A673 (cell line): Measurements from ENCODE around the gene FKRP. TPM values are rescaled to one million over a fixed set of nuclear protein-coding genes. Genes with fewer than 3 reads are reported as not detected.

Experiments used
- BruUV-seq: library from RNA; stranded (reverse); fragments of 400-500 nt; replicated peaks from 2 replicates; lab custom pipeline; 2021; lab: Mats Ljungman, UMichigan
- CTCF ChIA-PET: fragments of 300-600 bp; sonication (Branson Sonifier 250); formaldehyde crosslinking; loops from one replicate; lab custom pipeline; 2022; ENCODE audit warnings: antibody characterized with exemption; lab: Charles Lee
- POLR2A ChIA-PET: fragments of 300-600 bp; sonication (Branson Sonifier 250); formaldehyde crosslinking; loops from one replicate; lab custom pipeline; 2022; ENCODE audit warnings: antibody characterized with exemption; ENCODE audit not compliant: low non-redundant PET; lab: Charles Lee
- DNase-seq: peaks from one replicate; pipeline ENCODE4 v3.0.0-alpha.2; 2015; ENCODE audit warnings: low spot score
- H3K27ac ChIP-seq: fragments of 200-600 bp; sonication (generic); 2 replicates; pipeline ENCODE4 v1.5.1; 2016; ENCODE audit warnings: mixed run types, low read depth, mild to moderate bottlenecking, mixed read lengths, antibody characterized with exemption, low read length; ENCODE audit not compliant: poor library complexity, severe bottlenecking
- H3K27me3 ChIP-seq: fragments of 200-600 bp; sonication (generic); replicated peaks from 2 replicates; pipeline ENCODE4 v1.6.1; 2017; ENCODE audit warnings: mixed run types, low read depth, mild to moderate bottlenecking, mixed read lengths, antibody characterized with exemption, low read length; ENCODE audit not compliant: insufficient read depth, poor library complexity
- H3K36me3 ChIP-seq: fragments of 200-600 bp; sonication (generic); 2 replicates; pipeline ENCODE4 v1.6.1; 2016; ENCODE audit warnings: mixed run types, mild to moderate bottlenecking, mixed read lengths, antibody characterized with exemption, low read length; ENCODE audit not compliant: insufficient read depth, poor library complexity, severe bottlenecking
- H3K4me1 ChIP-seq: fragments of 200-600 bp; sonication (generic); 2 replicates; pipeline ENCODE4 v1.6.1; 2017; ENCODE audit warnings: mixed run types, mild to moderate bottlenecking, mixed read lengths, antibody characterized with exemption, low read length; ENCODE audit not compliant: insufficient read depth, poor library complexity, severe bottlenecking
- H3K4me3 ChIP-seq: fragments of 200-600 bp; sonication (generic); 2 replicates; pipeline ENCODE4 v1.5.1; 2016; ENCODE audit warnings: low read depth, mixed run types, mild to moderate bottlenecking, mixed read lengths, low read length; ENCODE audit not compliant: poor library complexity, severe bottlenecking
- H3K9me3 ChIP-seq: fragments of 200-600 bp; sonication (generic); 2 replicates; pipeline ENCODE4 v1.6.1; 2016; ENCODE audit warnings: mixed run types, low read depth, mild to moderate bottlenecking, mixed read lengths, antibody characterized with exemption, low read length; ENCODE audit not compliant: poor library complexity, severe bottlenecking
- CTCF ChIP-seq: fragments of 300-800, 200-600 bp; sonication (generic); conservative IDR thresholded peaks from 2 replicates; pipeline ENCODE4 v1.5.1; 2017; ENCODE audit warnings: low read depth, mild to moderate bottlenecking, antibody characterized with exemption, low read length, moderate library complexity, mixed read lengths
- EZH2 ChIP-seq: fragments of 200-600 bp; sonication (generic); IDR thresholded peaks from 2 replicates; pipeline ENCODE4 v1.6.1; 2017; ENCODE audit warnings: borderline replicate concordance, low read depth, mild to moderate bottlenecking, mixed read lengths, antibody characterized with exemption, low read length; ENCODE audit not compliant: poor library complexity, severe bottlenecking
- intact Hi-C: fragments of 100-400 bp; cut with micrococcal nuclease; formaldehyde crosslinking; loops from one replicate; pipeline ENCODE4 v1.10.0; 2022; ENCODE audit not compliant: unreplicated experiment
- total RNA-seq: library from RNA; stranded (reverse); gene quantifications from 2 replicates; pipeline ENCODE4 v1.2.3, GENCODE V29; 2021

FKRP gene
- total RNA-seq, 1 experiment from 2014 or later = 23.6 TPM

DNA sequence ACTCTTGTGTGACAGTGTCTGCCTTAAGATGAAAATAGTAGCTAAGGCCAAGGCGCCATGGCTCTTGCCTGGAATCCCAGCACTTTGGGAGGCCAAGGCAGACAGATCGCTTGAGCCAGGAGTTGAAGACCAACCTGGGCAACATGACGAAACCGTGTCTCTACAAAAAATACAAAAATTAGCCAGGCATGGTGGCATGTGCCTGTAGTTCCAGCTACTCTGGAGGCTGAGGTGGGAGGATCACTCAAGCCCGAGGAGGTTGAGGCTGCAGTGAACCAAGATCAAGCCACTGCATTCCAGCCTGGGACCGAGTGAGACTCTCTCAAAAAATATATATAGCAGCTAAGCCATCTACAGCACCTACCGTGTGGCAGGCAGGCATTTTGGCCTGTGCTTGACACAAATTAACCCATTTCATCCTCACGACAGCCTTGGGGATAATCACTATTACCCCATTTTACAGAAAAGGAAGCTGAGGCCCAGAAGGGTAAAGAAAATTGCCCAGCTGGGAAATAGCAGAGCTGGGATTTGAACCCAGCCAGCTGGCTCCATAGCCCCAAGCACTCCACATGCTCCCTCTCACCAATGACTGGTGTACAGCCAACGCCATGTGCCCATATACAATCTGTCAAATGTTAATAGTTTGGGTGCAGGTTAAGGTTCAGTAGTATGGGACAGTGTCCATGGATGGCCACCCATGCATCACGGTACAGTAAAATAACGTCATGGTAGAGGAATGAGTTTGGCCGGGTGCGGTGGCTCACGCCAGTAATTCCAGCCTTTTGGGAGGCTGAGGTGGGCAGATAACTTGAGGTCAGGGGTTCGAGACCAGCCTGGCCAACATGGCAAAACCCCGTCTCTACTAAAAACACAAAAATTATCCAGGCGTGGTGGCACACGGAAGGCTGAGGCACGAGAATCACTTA lies 39.5 kb downstream of the FKRP start:
- ChIA-PET CTCF (interaction anchor here (0.5 to 0.7 kb wide), 2 partner anchors 19 to 36 kb away, joined by 3 to 8 read pairs; no protein-coding TSS in a partner anchor), POLR2A (interaction anchor here (0.6 kb wide), 1 partner anchor 459 kb away, joined by 3 read pairs; no protein-coding TSS in a partner anchor)
- Histone ChIP-seq H3K4me3 (peak overlapping the region; percentile 99), H3K9me3 (no peaks in the 10 kb centered on the region), H3K4me1 (peaks cover 24% of the 10 kb centered on the region), H3K27ac (peak overlapping the region; percentile 92), H3K27me3 (no peaks in the 10 kb centered on the region), H3K36me3 (peaks cover 49% of the 10 kb centered on the region)
- intact Hi-C loops = loop anchor here (5.0 to 10.0 kb wide), 3 partner anchors 67 to 347 kb away; partner anchors contain the start of genes AP2S1, SAE1 and ZC3H4
- BruUV-seq = no TSS peak
- no peak for TF ChIP-seq CTCF
- no peak for TF ChIP-seq EZH2
- no peak for DNase-seq

DNA sequence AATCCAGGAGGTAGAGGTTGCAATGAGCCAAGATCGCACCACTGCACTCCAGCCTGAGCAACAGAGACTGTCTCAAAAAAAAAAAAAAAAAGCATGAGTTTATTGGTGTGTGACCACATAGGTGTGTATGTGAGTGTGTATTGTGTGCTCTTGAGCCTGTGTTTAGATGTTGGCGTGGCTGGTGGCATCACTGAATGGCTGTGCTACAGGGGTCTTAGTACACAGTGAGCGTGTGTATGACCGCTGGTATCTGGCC lies 40.1 kb downstream of the FKRP start:
- no peaks in the 10 kb centered on the region for H3K9me3 ChIP-seq
- H3K4me3 ChIP-seq = peak overlapping the region; percentile 99
- no peak for DNase-seq
- peaks cover 43% of the 10 kb centered on the region for H3K36me3 ChIP-seq
- no TSS peak for BruUV-seq
- no peaks in the 10 kb centered on the region for H3K27me3 ChIP-seq
- no peak for TF ChIP-seq EZH2
- TF ChIP-seq CTCF = no peak
- H3K27ac ChIP-seq = peak overlapping the region; percentile 92
- peaks cover 24% of the 10 kb centered on the region for H3K4me1 ChIP-seq
- intact Hi-C loops = loop anchor here (5.0 to 10.0 kb wide), 3 partner anchors 66 to 346 kb away; partner anchors contain the start of genes AP2S1, SAE1 and ZC3H4
- CTCF ChIA-PET = interaction anchor here (0.5 kb wide), 1 partner anchor 37 kb away, joined by 8 read pairs; no protein-coding TSS in a partner anchor
- POLR2A ChIA-PET = interaction anchor here (0.7 kb wide), 1 partner anchor 30 kb away, joined by 10 read pairs; no protein-coding TSS in a partner anchor

- BruUV-seq = no TSS peak
- CTCF ChIA-PET = interaction anchor here (0.5 to 0.6 kb wide), 2 partner anchors 37 to 49 kb away, joined by 3 to 8 read pairs; no protein-coding TSS in a partner anchor
- Histone ChIP-seq H3K27me3 (no peaks in the 10 kb centered on the region), H3K9me3 (no peaks in the 10 kb centered on the region), H3K4me3 (peak overlapping the region; percentile 99), H3K4me1 (peaks cover 24% of the 10 kb centered on the region), H3K27ac (peak overlapping the region; percentile 92), H3K36me3 (peaks cover 38% of the 10 kb centered on the region)
- intact Hi-C loops = loop anchor here (5.0 to 10.0 kb wide), 3 partner anchors 66 to 346 kb away; partner anchors contain the start of genes AP2S1, SAE1 and ZC3H4
- POLR2A ChIA-PET = interaction anchor here (0.6 to 0.7 kb wide), 2 partner anchors 29 to 80 kb away, joined by 4 to 10 read pairs; no protein-coding TSS in a partner anchor
- no peak for TF ChIP-seq CTCF
- TF ChIP-seq EZH2 = no peak
- DNase-seq = peak; percentile 85
Measured at GRCh38 chr19:46786236-46787039, 40.6 kb downstream of the FKRP start.
